ENCODE data around the gene APP.

APP gene

DNA sequence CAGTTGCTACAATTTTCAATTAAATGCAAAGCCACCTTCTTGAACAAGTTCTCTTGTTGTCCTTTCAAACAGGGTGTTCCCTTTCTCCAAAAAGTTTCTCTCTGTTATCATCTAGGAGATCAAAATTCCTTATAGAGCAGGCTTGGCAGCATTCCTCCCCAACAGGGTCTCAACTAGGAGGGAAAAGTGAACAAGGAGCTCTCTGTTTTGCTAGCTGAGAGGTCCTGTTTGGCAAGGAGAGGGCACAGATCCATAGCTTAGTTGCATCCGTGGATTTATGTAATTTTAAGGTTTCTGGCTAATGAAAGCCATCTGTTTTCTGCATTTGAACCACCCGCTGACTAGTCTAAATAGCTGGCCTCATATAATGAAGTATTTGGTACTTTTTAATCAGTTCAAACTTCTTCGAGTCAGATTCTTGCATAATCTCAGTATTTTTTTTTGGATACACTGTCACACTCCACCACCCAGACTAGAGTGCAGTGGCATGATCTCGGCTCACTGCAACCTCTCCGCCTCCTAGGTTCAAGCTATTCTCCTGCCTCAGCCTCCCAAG lies 54.0 kb downstream of the APP start:
- no peak overlapping the region for H3K4me3 ChIP-seq (ENCODE audit: low read depth, low read length)
- no peak for TF ChIP-seq CTCF (IDR thresholded peaks at IDR 0.05; ENCODE audit: control insufficient read depth, extremely low read depth, insufficient read depth)
- no peak for DNase-seq (ENCODE audit: low read depth)

DNA sequence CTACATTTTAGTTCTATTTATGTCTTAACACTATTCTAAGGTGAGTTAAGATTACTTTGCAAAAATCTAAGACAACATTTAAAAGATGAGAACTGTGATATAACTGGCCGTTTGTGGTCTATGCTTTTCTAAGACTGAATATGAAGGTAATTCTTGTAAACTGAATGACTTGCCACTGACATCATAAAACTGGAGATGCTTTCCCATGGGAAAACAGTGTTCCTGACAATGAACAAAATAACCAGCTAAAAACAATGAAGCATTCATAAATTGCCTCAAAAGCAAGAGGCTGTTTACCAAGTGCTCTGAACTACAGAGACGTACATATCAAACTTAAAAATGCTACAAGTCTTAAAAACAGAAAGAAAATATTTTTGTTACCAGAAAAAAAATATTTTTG lies 54.7 kb downstream of the APP start:
- no peak for DNase-seq (ENCODE audit: low read depth)
- no peak for TF ChIP-seq CTCF (IDR thresholded peaks at IDR 0.05; ENCODE audit: control insufficient read depth, extremely low read depth, insufficient read depth)
- H3K4me3 ChIP-seq (ENCODE audit: low read depth, low read length) = no peak overlapping the region

- no peak for DNase-seq (ENCODE audit: low read depth)
- no peak overlapping the region for H3K4me3 ChIP-seq (ENCODE audit: low read depth, low read length)
- TF ChIP-seq CTCF (IDR thresholded peaks at IDR 0.05; ENCODE audit: control insufficient read depth, extremely low read depth, insufficient read depth) = no peak
Measured at GRCh38 chr21:26115305-26115704, 55.3 kb downstream of the APP start.

DNA sequence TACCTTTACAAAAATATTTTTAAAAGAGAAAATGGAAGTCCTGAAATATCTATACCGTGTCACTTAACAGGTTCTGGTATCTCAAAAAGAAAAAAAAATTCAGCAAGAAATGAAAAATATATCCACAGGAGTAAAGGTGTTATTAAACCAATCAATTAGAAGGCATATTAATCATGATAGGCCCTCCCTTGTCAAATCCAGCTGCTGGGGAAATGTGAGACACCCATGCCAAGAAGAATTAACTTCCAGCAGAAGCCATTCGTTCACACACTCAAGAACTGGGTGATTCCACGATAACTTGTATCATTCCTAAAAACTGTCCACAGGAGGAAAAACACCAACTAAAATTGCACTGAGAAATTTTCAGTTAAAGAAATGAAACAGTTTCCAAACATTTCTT lies 57.6 kb downstream of the APP start:
- no peak for TF ChIP-seq CTCF (IDR thresholded peaks at IDR 0.05; ENCODE audit: control insufficient read depth, extremely low read depth, insufficient read depth)
- no peak for DNase-seq (ENCODE audit: low read depth)
- no peak overlapping the region for H3K4me3 ChIP-seq (ENCODE audit: low read depth, low read length)

DNA sequence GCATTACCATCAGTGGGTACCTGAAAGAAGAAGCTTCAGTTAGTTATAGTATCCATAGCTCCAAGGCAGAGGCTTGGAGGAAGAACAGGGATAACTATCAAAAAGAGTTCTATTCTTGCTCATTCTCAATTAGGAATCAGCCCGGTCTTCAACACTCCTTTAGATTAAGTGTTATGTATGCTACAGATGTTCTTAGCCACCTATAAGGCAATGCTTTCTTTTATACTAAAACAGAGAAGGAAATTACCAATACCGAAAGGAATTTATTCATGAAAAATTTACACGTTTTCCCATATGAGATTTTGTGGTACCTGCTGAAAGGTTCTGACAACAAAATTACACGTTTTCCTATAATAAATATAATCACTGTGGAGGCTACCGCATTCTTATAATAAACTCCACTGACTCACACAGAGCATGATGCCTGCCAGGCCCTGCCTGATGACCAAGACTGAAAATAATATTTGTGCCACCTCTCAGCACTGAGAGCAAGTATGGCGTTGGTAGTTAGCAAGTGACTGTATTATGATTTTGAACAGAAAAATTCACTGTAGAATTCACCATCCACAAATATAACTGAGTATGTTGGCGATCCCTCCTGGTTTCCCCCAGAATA lies 58.3 kb downstream of the APP start:
- no peak for DNase-seq (ENCODE audit: low read depth)
- no peak for TF ChIP-seq CTCF (IDR thresholded peaks at IDR 0.05; ENCODE audit: control insufficient read depth, extremely low read depth, insufficient read depth)
- no peak overlapping the region for H3K4me3 ChIP-seq (ENCODE audit: low read depth, low read length)

DNA sequence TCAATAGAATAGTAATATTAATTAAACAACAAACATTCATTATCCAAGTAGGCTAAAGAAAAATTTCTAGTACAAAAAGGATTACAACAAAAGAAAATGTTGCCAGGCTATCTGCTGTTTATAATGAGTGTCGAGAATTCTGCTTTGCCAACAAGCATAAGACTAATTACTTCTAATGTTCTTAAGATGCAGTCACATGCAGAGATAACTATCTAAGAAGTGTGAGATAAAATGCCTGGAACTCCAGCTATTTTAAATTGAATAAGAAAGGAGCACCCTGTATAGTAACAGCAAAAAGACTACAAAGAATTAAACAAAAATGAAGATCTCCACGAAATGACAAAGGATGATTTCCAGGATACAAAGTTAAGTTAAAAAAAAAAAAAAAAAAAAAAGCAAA lies 59.9 kb downstream of the APP start:
- TF ChIP-seq CTCF (IDR thresholded peaks at IDR 0.05; ENCODE audit: control insufficient read depth, extremely low read depth, insufficient read depth) = no peak
- no peak overlapping the region for H3K4me3 ChIP-seq (ENCODE audit: low read depth, low read length)
- DNase-seq (ENCODE audit: low read depth) = no peak

- H3K4me3 ChIP-seq (ENCODE audit: low read depth, low read length) = no peak overlapping the region
- DNase-seq (ENCODE audit: low read depth) = no peak
- TF ChIP-seq CTCF (IDR thresholded peaks at IDR 0.05; ENCODE audit: control insufficient read depth, extremely low read depth, insufficient read depth) = no peak
Measured at GRCh38 chr21:26107429-26107828, 63.1 kb downstream of the APP start.
